ENCODE results near the gene FAM149A. TPM values are rescaled to one million over a fixed set of nuclear protein-coding genes. Genes with fewer than 3 reads are reported as not detected.

The FAM149A gene
- total and polyA plus RNA-seq, 2 experiments from 2014 or later = 6.9 to 7.0 TPM

GRCh38 chr4:186104890-186105646 lies 564 bp downstream of the FAM149A start:
- DNase-seq (ENCODE audit: low spot score) = peak; percentile 48
- H3K4me2 ChIP-seq = peak overlapping the region; percentile 99
- peak overlapping the region; percentile 50 for H2AFZ ChIP-seq

GRCh38 chr4:186105647-186106321 lies 1.3 kb downstream of the FAM149A start:
- no peaks in the 10 kb centered on the region for H4K20me1 ChIP-seq (ENCODE audit: insufficient read depth, poor library complexity, severe bottlenecking)
- peak overlapping the region; percentile 70 for H3K4me3 ChIP-seq
- H3K27ac ChIP-seq = peak overlapping the region; percentile 75
- 26% methylated on average over 17 of the region's 17 CpGs for WGBS (ENCODE audit: low lambda C conversion rate, missing lambda C conversion rate)
- H3K4me1 ChIP-seq (ENCODE audit: insufficient read depth) = no peaks in the 10 kb centered on the region
- peak overlapping the region; percentile 50 for H2AFZ ChIP-seq
- no peaks in the 10 kb centered on the region for H3K9me3 ChIP-seq (ENCODE audit: low read depth)
- peak overlapping the region; percentile 99 for H3K4me2 ChIP-seq
- TF ChIP-seq EZH2 (IDR thresholded peaks at IDR 0.05; ENCODE audit: borderline replicate concordance) (no peak), CTCF (IDR thresholded peaks at IDR 0.05; ENCODE audit: poor library complexity) (no peak)
- no peaks in the 10 kb centered on the region for H3K36me3 ChIP-seq (replicated peaks; ENCODE audit: insufficient read depth, low read depth)
- H3K79me2 ChIP-seq = no peaks in the 10 kb centered on the region
- peaks cover 6% of the 10 kb centered on the region for H3K27me3 ChIP-seq
- H3K9me2 ChIP-seq (replicated peaks; ENCODE audit: insufficient read depth) = no peaks in the 10 kb centered on the region
- DNase-seq (ENCODE audit: low spot score) = peak; percentile 65

More at GRCh38 chr4:186104890-186105646, 564 bp downstream of the FAM149A start:
- H3K9me2 ChIP-seq (replicated peaks; ENCODE audit: insufficient read depth) = no peaks in the 10 kb centered on the region
- TF ChIP-seq EZH2 (IDR thresholded peaks at IDR 0.05; ENCODE audit: borderline replicate concordance) = no peak
- peak; percentile 11 for TF ChIP-seq CTCF (IDR thresholded peaks at IDR 0.05; ENCODE audit: poor library complexity)
- no peaks in the 10 kb centered on the region for H4K20me1 ChIP-seq (ENCODE audit: insufficient read depth, poor library complexity, severe bottlenecking)
- no peaks in the 10 kb centered on the region for H3K9me3 ChIP-seq (ENCODE audit: low read depth)
- H3K79me2 ChIP-seq = no peaks in the 10 kb centered on the region
- peaks cover 6% of the 10 kb centered on the region for H3K27me3 ChIP-seq
- 5% methylated on average over 26 of the region's 83 CpGs for WGBS (ENCODE audit: low lambda C conversion rate, missing lambda C conversion rate)
- no peaks in the 10 kb centered on the region for H3K4me1 ChIP-seq (ENCODE audit: insufficient read depth)
- H3K27ac ChIP-seq = peak overlapping the region; percentile 75
- peak overlapping the region; percentile 70 for H3K4me3 ChIP-seq
- H3K36me3 ChIP-seq (replicated peaks; ENCODE audit: insufficient read depth, low read depth) = no peaks in the 10 kb centered on the region

- Histone ChIP-seq H4K20me1 (ENCODE audit: insufficient read depth, poor library complexity, severe bottlenecking) (no peaks in the 10 kb centered on the region), H3K9me2 (replicated peaks; ENCODE audit: insufficient read depth) (no peaks in the 10 kb centered on the region), H3K4me1 (ENCODE audit: insufficient read depth) (no peaks in the 10 kb centered on the region), H3K27ac (no peak overlapping the region), H3K9me3 (ENCODE audit: low read depth) (no peaks in the 10 kb centered on the region), H3K79me2 (no peaks in the 10 kb centered on the region), H3K36me3 (replicated peaks; ENCODE audit: insufficient read depth, low read depth) (no peaks in the 10 kb centered on the region), H3K27me3 (peaks cover 6% of the 10 kb centered on the region), H2AFZ (no peak overlapping the region), H3K4me3 (no peak overlapping the region), H3K4me2 (no peak overlapping the region)
- TF ChIP-seq CTCF (IDR thresholded peaks at IDR 0.05; ENCODE audit: poor library complexity) (no peak), EZH2phosphoT487 (IDR thresholded peaks at IDR 0.05; ENCODE audit: low read depth, severe bottlenecking, unreplicated experiment) (no peak), EZH2 (IDR thresholded peaks at IDR 0.05; ENCODE audit: borderline replicate concordance) (no peak)
- DNase-seq (ENCODE audit: low spot score) = no peak
- 76% methylated on average over 4 of the region's 4 CpGs for WGBS (ENCODE audit: low lambda C conversion rate, missing lambda C conversion rate)
Measured at GRCh38 chr4:186107947-186108346, 3.4 kb downstream of the FAM149A start.

All from hepatocyte (in vitro differentiated cells).